H1 (cell line): ENCODE measurements around the gene CCDC121. TPM values are rescaled to one million over a fixed set of nuclear protein-coding genes. Genes with fewer than 3 reads are reported as not detected.

ENCODE experiments used
- CTCF ChIA-PET: fragments of 300-600 bp; sonication (Branson Sonifier 250); formaldehyde crosslinking; loops from one replicate; lab custom pipeline; 2021; ENCODE audit not compliant: partially characterized antibody; lab: Charles Lee
- POLR2A ChIA-PET: fragments of 300-600 bp; sonication (Branson Sonifier 250); formaldehyde crosslinking; loops from one replicate; lab custom pipeline; 2021; ENCODE audit warnings: inconsistent platforms; ENCODE audit not compliant: partially characterized antibody; lab: Charles Lee
- DNase-seq, 2 experiments: peaks; one replicate each; pipeline versions ENCODE4 v3.0.0 to v3.0.0-alpha.2; 2010 to 2022; ENCODE audit warnings: low spot score in 2 of 2, low read depth in 1 of 2, mixed read lengths in 1 of 2
- FAIRE-seq: peaks from 2 replicates; lab custom pipeline; 2011; peaks lifted over from hg19 to GRCh38; lab: Jason Lieb, UNC
- H2AFZ ChIP-seq: 2 replicates; pipeline ENCODE4 v1.8.1; 2012; ENCODE audit warnings: low read length, inconsistent platforms
- H2AK5ac ChIP-seq: 2 replicates; pipeline ENCODE4 v1.6.1; 2013; ENCODE audit warnings: low read depth, low read length
- H2BK120ac ChIP-seq: replicated peaks from 2 replicates; pipeline ENCODE3; 2013; ENCODE audit warnings: low read depth, low read length, inconsistent platforms
- H2BK12ac ChIP-seq: 2 replicates; pipeline ENCODE4 v1.6.1; 2013; ENCODE audit warnings: low read depth, low read length
- H2BK15ac ChIP-seq: 2 replicates; pipeline ENCODE4 v1.6.1; 2013; ENCODE audit warnings: low read length
- H2BK20ac ChIP-seq: 2 replicates; pipeline ENCODE4 v1.6.1; 2013; ENCODE audit warnings: low read length
- H2BK5ac ChIP-seq: 2 replicates; pipeline ENCODE4 v1.6.1; 2013; ENCODE audit warnings: low read depth, low read length
- H3K14ac ChIP-seq: 2 replicates; pipeline ENCODE4 v1.6.1; 2013; ENCODE audit warnings: inconsistent platforms; ENCODE audit not compliant: insufficient read length
- H3K18ac ChIP-seq: 2 replicates; pipeline ENCODE4 v1.6.1; 2013; ENCODE audit warnings: low read length; ENCODE audit errors: extremely low read depth
- H3K23ac ChIP-seq: 2 replicates; pipeline ENCODE4 v1.6.1; 2013; ENCODE audit warnings: inconsistent platforms; ENCODE audit not compliant: insufficient read length
- H3K23me2 ChIP-seq: 2 replicates; pipeline ENCODE4 v1.6.1; 2013; ENCODE audit warnings: low read depth, low read length
- H3K27ac ChIP-seq: 2 replicates; pipeline ENCODE4 v1.6.1; 2011; ENCODE audit warnings: low read depth, low read length, inconsistent platforms
- H3K27me3 ChIP-seq, 4 experiments: replicated peaks in 1 of 4; 1 replicate in 1 of 4; 2 replicates in 3 of 4; pipeline versions ENCODE4 v1.6.1 to v1.8.1; 2011 to 2013; ENCODE audit warnings: low read length in 3 of 4, mild to moderate bottlenecking in 3 of 4, inconsistent platforms in 2 of 4, mixed read lengths in 2 of 4, moderate library complexity in 1 of 4; ENCODE audit not compliant: control insufficient read depth in 3 of 4, insufficient read depth in 3 of 4; ENCODE audit errors: extremely low read depth in 1 of 4
- H3K36me3 ChIP-seq, 4 experiments: 2 replicates each; pipeline versions ENCODE4 v1.6.1 to v1.8.1; 2011 to 2013; ENCODE audit warnings: mild to moderate bottlenecking in 4 of 4, low read length in 3 of 4, moderate library complexity in 2 of 4, control low read depth in 1 of 4, inconsistent platforms in 1 of 4; ENCODE audit not compliant: insufficient read depth in 4 of 4, control insufficient read depth in 2 of 4
- H3K4ac ChIP-seq: replicated peaks from 2 replicates; pipeline ENCODE3; 2013; ENCODE audit warnings: low read length, low read depth, mixed read lengths, inconsistent platforms; ENCODE audit not compliant: insufficient read length
- H3K4me1 ChIP-seq, 4 experiments: replicated peaks in 1 of 4; 1 replicate in 1 of 4; 2 replicates in 3 of 4; pipeline versions ENCODE4 v1.6.1 to v1.8.1; 2011 to 2013; ENCODE audit warnings: low read length in 3 of 4, inconsistent platforms in 2 of 4, mixed read lengths in 1 of 4; ENCODE audit not compliant: insufficient read depth in 4 of 4, control insufficient read depth in 3 of 4
- H3K4me2 ChIP-seq, 2 experiments: 2 replicates each; pipeline versions ENCODE4 v1.6.1 to v1.8.1; 2011 to 2013; ENCODE audit warnings: low read depth in 2 of 2, low read length in 2 of 2, control low read depth in 1 of 2, inconsistent platforms in 1 of 2, mild to moderate bottlenecking in 1 of 2; ENCODE audit not compliant: insufficient read depth in 1 of 2
- H3K4me3 ChIP-seq, 4 experiments: fragments of 200-600, 300-600 bp in 1 of 4; sonication (generic), shearing (Covaris generic), sonication (Bioruptor Twin) in 1 of 4; 2 replicates each; pipeline versions ENCODE4 v1.5.1 to v1.8.1; 2011 to 2016; ENCODE audit warnings: low read length in 4 of 4, low read depth in 3 of 4, control low read depth in 2 of 4, inconsistent platforms in 2 of 4, mild to moderate bottlenecking in 2 of 4, mixed read lengths in 1 of 4, moderate library complexity in 1 of 4; ENCODE audit not compliant: insufficient read depth in 2 of 4; ENCODE audit errors: extremely low read depth in 1 of 4
- H3K56ac ChIP-seq: replicated peaks from 2 replicates; pipeline ENCODE3; 2013; ENCODE audit warnings: low read depth, mild to moderate bottlenecking, mixed read lengths, low read length, inconsistent platforms; ENCODE audit not compliant: insufficient read length
- H3K79me1 ChIP-seq: 2 replicates; pipeline ENCODE4 v1.6.1; 2013; ENCODE audit warnings: low read depth, low read length, control low read depth
- H3K79me2 ChIP-seq, 2 experiments: 2 replicates each; pipeline versions ENCODE4 v1.6.1 to v1.8.1; 2012 to 2013; ENCODE audit warnings: low read length in 2 of 2, mild to moderate bottlenecking in 2 of 2, inconsistent platforms in 1 of 2; ENCODE audit not compliant: insufficient read depth in 2 of 2, control insufficient read depth in 1 of 2
- H3K9ac ChIP-seq, 4 experiments: replicated peaks in 1 of 4; 1 replicate in 1 of 4; 2 replicates in 3 of 4; pipeline versions ENCODE4 v1.6.1 to v1.8.1; 2011 to 2013; ENCODE audit warnings: low read depth in 3 of 4, low read length in 3 of 4, control low read depth in 2 of 4, mild to moderate bottlenecking in 2 of 4, moderate library complexity in 2 of 4, inconsistent platforms in 1 of 4; ENCODE audit errors: extremely low read depth in 1 of 4
- H3K9me3 ChIP-seq, 2 experiments: 2 replicates each; pipeline versions ENCODE4 v1.6.1 to v1.8.1; 2012 to 2013; ENCODE audit warnings: mild to moderate bottlenecking in 2 of 2, moderate library complexity in 2 of 2, control low read depth in 1 of 2, inconsistent platforms in 1 of 2, low read depth in 1 of 2, low read length in 1 of 2, mixed read lengths in 1 of 2; ENCODE audit not compliant: insufficient read depth in 2 of 2
- H4K20me1 ChIP-seq, 2 experiments: replicated peaks in 1 of 2; 2 replicates each; pipeline versions ENCODE3 to v1.8.1; 2011 to 2013; ENCODE audit warnings: inconsistent platforms in 2 of 2, low read length in 2 of 2, mild to moderate bottlenecking in 1 of 2; ENCODE audit not compliant: insufficient read depth in 2 of 2, control insufficient read depth in 1 of 2
- H4K5ac ChIP-seq: 2 replicates; pipeline ENCODE4 v1.6.1; 2013; ENCODE audit warnings: low read length, low read depth, mixed read lengths, inconsistent platforms; ENCODE audit not compliant: insufficient read length
- H4K8ac ChIP-seq: 2 replicates; pipeline ENCODE4 v1.8.0; 2013; ENCODE audit warnings: mild to moderate bottlenecking, moderate library complexity, low read length, inconsistent platforms; ENCODE audit not compliant: insufficient read depth; ENCODE audit errors: extremely low read depth
- H4K91ac ChIP-seq: replicated peaks from 2 replicates; pipeline ENCODE3; 2013; ENCODE audit warnings: low read length, mixed read lengths, inconsistent platforms; ENCODE audit not compliant: insufficient read length
- CREB1 ChIP-seq: IDR thresholded peaks from 2 replicates; pipeline ENCODE4 v1.6.1; 2012; ENCODE audit warnings: inconsistent platforms
- CTCF ChIP-seq, 3 experiments: IDR thresholded peaks; 1 replicate in 2 of 3; 2 replicates in 1 of 3; pipeline versions ENCODE4 v1.5.1 to v1.6.1; 2011; ENCODE audit warnings: low read length in 3 of 3, mild to moderate bottlenecking in 3 of 3, inconsistent platforms in 2 of 3, low read depth in 1 of 3, moderate library complexity in 1 of 3; ENCODE audit not compliant: insufficient read depth in 1 of 3; ENCODE audit errors: control extremely low read depth in 1 of 3
- KDM4A ChIP-seq: IDR thresholded peaks from one replicate; pipeline ENCODE4 v1.7.1; 2012; ENCODE audit warnings: low read depth, mild to moderate bottlenecking, moderate library complexity, low read length, inconsistent platforms; ENCODE audit not compliant: severe bottlenecking
- MAX ChIP-seq: IDR thresholded peaks from 2 replicates; pipeline ENCODE4 v1.6.1; 2012; ENCODE audit warnings: inconsistent platforms
- NANOG ChIP-seq: IDR thresholded peaks from 2 replicates; pipeline ENCODE4 v1.6.1; 2011; ENCODE audit warnings: low read length, low read depth, mild to moderate bottlenecking, inconsistent platforms; ENCODE audit not compliant: insufficient read depth, poor library complexity, severe bottlenecking
- POLR2AphosphoS5 ChIP-seq: IDR thresholded peaks from 2 replicates; pipeline ENCODE4 v1.6.1; 2011; ENCODE audit warnings: low read depth, low read length
- RXRA ChIP-seq: IDR thresholded peaks from 2 replicates; pipeline ENCODE4 v1.6.1; 2011; ENCODE audit warnings: low read depth, mild to moderate bottlenecking, low read length, moderate library complexity; ENCODE audit not compliant: insufficient read depth
- SP2 ChIP-seq: IDR thresholded peaks from 2 replicates; pipeline ENCODE4 v1.6.1; 2012; ENCODE audit warnings: mild to moderate bottlenecking, low read length, inconsistent platforms
- TAF1 ChIP-seq: IDR thresholded peaks from 2 replicates; pipeline ENCODE4 v1.6.1; 2011; ENCODE audit warnings: mild to moderate bottlenecking, low read depth, low read length
- TEAD4 ChIP-seq: IDR thresholded peaks from 2 replicates; pipeline ENCODE4 v1.6.1; 2012; ENCODE audit warnings: low read depth, low read length, inconsistent platforms, mixed read lengths
- WGBS, 2 experiments: shearing (Covaris generic) in 1 of 2; methylation state at CpG; one replicate each; pipeline versions ENCODE4 v1.1.6 to v1.1.7; 2013 to 2015; ENCODE audit warnings: low lambda C conversion rate in 2 of 2, mixed read lengths in 2 of 2, inconsistent platforms in 1 of 2, low coverage in 1 of 2, missing lambda C conversion rate in 1 of 2; ENCODE audit not compliant: insufficient replicate concordance in 2 of 2, insufficient coverage in 1 of 2, insufficient read length in 1 of 2; ENCODE audit errors: extremely low coverage in 1 of 2, missing lambda C conversion rate in 1 of 2; 5-methylcytosine and 5-hydroxymethylcytosine counted together
- polyA plus RNA-seq, 7 experiments: library from polyadenylated mRNA; depleted of rRNA in 3 of 7; stranded (reverse) in 5 of 7; unstranded in 2 of 7; fragments of >200 nt in 5 of 7; fragments of 200-250 nt in 2 of 7; gene quantifications; 1 replicate in 5 of 7; 2 replicates in 1 of 7; 4 replicates in 1 of 7; pipeline versions ENCODE4 v1.2.1 to v1.2.3, GENCODE V29; 2011 to 2013; ENCODE audit warnings: missing spikeins in 2 of 7, mixed read lengths in 2 of 7
- total RNA-seq: library from RNA; stranded (reverse); fragmentation: NEBNext Ultra II Directional; extraction: Animal tissue kit (Norgen Biotek cat#: 25700); gene quantifications from 2 replicates; pipeline ENCODE4 v1.2.1, GENCODE V29; 2021

Gene CCDC121
- total and polyA plus RNA-seq, 2 of the 8 experiments (the other 6 are each of a cell fraction or from before 2014, with no cell fraction given), result 0.68 to 1.5 TPM

GRCh38 chr2:27584597-27584996 is 44.2 kb downstream of the CCDC121 start:
- H3K23ac ChIP-seq, result no peak overlapping the region
- no peak overlapping the region for H2BK15ac ChIP-seq
- no peak for DNase-seq
- H3K18ac ChIP-seq, result no peak overlapping the region
- no peak overlapping the region for H4K5ac ChIP-seq
- WGBS, 2 experiments, result 82 to 100% methylated on average over 1 to 3 of the region's 3 CpGs
- TF ChIP-seq TEAD4 (no peak), POLR2AphosphoS5 (no peak), MAX (no peak), NANOG (no peak), CTCF (IDR thresholded peaks at IDR 0.05; ENCODE audit: control extremely low read depth in 1 of 3, insufficient read depth in 1 of 3, low read depth in 1 of 3, low read length in 3 of 3) (no peak), SP2 (no peak), TAF1 (no peak), KDM4A (no peak), CREB1 (no peak), RXRA (no peak)
- TF ChIP-seq, all 59 proteins: peak for 0
- Histone ChIP-seq H3K27me3 (peaks cover 0 to 3% (median 0%) of the 10 kb centered on the region in 4 experiments; a peak in 4 of 7 replicates), H3K56ac (no peak overlapping the region), H3K23me2 (peaks cover 5% of the 10 kb centered on the region; the same call in 1 of the 2 replicates), H3K4me1 (no peaks in the 10 kb centered on the region; a peak in 2 of 7 replicates), H2AFZ (no peak overlapping the region), H2BK5ac (no peak overlapping the region), H4K20me1 (peaks cover 3% of the 10 kb centered on the region in 2 experiments), H4K8ac (no peak overlapping the region), H3K9me3 (0 out of 4 replicates have a peak, but pooled peaks cover 0 to 2% of the 10 kb centered on the region in 2 experiments), H3K14ac (no peak overlapping the region), H2BK12ac (no peak overlapping the region), H3K27ac (no peak overlapping the region), H3K79me1 (0 out of 2 replicates have a peak, but pooled peaks cover 2% of the 10 kb centered on the region), H3K36me3 (no peaks in the 10 kb centered on the region), H3K4ac (no peak overlapping the region), H3K4me3 (peak overlapping the region in 2 of 4 experiments; percentile 68 to 92; a peak in 2 of 8 replicates), H2BK20ac (no peak overlapping the region), H3K79me2 (peaks cover 22 to 66% of the 10 kb centered on the region in 2 experiments), H3K4me2 (peak overlapping the region; percentile 1 to 88; a peak in 1 of 4 replicates), H3K9ac (no peak overlapping the region), H2AK5ac (no peak overlapping the region), H2BK120ac (no peak overlapping the region), H4K91ac (no peak overlapping the region)
- no peak for FAIRE-seq
- CTCF ChIA-PET, result no interaction called here
- POLR2A ChIA-PET, result no interaction called here
